ENCODE results near the gene BRSK2. TPM values are rescaled to one million over a fixed set of nuclear protein-coding genes. Genes with fewer than 3 reads are reported as not detected.

BRSK2 gene
- total RNA-seq, 1 donor from 2014 or later: 0.62 TPM

GRCh38 chr11:1402355-1403077, 12.8 kb downstream of the BRSK2 start:
- peaks cover 48% of the 10 kb centered on the region for H3K27me3 ChIP-seq (ENCODE audit: low read depth)
- no peaks in the 10 kb centered on the region for H3K4me1 ChIP-seq
- no peak overlapping the region for H3K27ac ChIP-seq
- H3K9me3 ChIP-seq: no peaks in the 10 kb centered on the region
- intact Hi-C loops (cut with DNase I): no loop called here
- ATAC-seq (no peak), DNase-seq (no peak)
- no peak for TF ChIP-seq CTCF (IDR thresholded peaks at IDR 0.05)
- H3K4me3 ChIP-seq: no peak overlapping the region
- no peaks in the 10 kb centered on the region for H3K36me3 ChIP-seq

GRCh38 chr11:1403078-1403620, 13.4 kb downstream of the BRSK2 start:
- no peaks in the 10 kb centered on the region for H3K36me3 ChIP-seq
- TF ChIP-seq CTCF (IDR thresholded peaks at IDR 0.05): no peak
- H3K4me3 ChIP-seq: no peak overlapping the region
- DNase-seq (no peak), ATAC-seq (no peak)
- no peaks in the 10 kb centered on the region for H3K4me1 ChIP-seq
- H3K27ac ChIP-seq: no peak overlapping the region
- intact Hi-C loops (cut with DNase I): no loop called here
- no peaks in the 10 kb centered on the region for H3K9me3 ChIP-seq
- H3K27me3 ChIP-seq (ENCODE audit: low read depth): peaks cover 42% of the 10 kb centered on the region

GRCh38 chr11:1403721-1404460, 14.2 kb downstream of the BRSK2 start:
- Histone ChIP-seq H3K4me3 (no peak overlapping the region), H3K36me3 (no peaks in the 10 kb centered on the region), H3K9me3 (no peaks in the 10 kb centered on the region), H3K27me3 (ENCODE audit: low read depth) (peaks cover 35% of the 10 kb centered on the region), H3K4me1 (no peaks in the 10 kb centered on the region), H3K27ac (no peak overlapping the region)
- no peak for TF ChIP-seq CTCF (IDR thresholded peaks at IDR 0.05)
- intact Hi-C loops (cut with DNase I): no loop called here
- ATAC-seq: no peak
- DNase-seq: no peak

- Histone ChIP-seq H3K4me3 (no peak overlapping the region), H3K27me3 (ENCODE audit: low read depth) (peaks cover 29% of the 10 kb centered on the region), H3K9me3 (no peaks in the 10 kb centered on the region), H3K4me1 (no peaks in the 10 kb centered on the region), H3K36me3 (no peaks in the 10 kb centered on the region), H3K27ac (no peak overlapping the region)
- DNase-seq: no peak
- intact Hi-C loops (cut with DNase I): no loop called here
- no peak for ATAC-seq
- TF ChIP-seq CTCF (IDR thresholded peaks at IDR 0.05): no peak
Measured at GRCh38 chr11:1404461-1405185, 14.9 kb downstream of the BRSK2 start.

GRCh38 chr11:1405186-1406020, 15.7 kb downstream of the BRSK2 start:
- no peak overlapping the region for H3K27ac ChIP-seq
- DNase-seq (no peak), ATAC-seq (no peak)
- intact Hi-C loops (cut with DNase I): no loop called here
- H3K27me3 ChIP-seq (ENCODE audit: low read depth): peaks cover 21% of the 10 kb centered on the region
- H3K36me3 ChIP-seq: no peaks in the 10 kb centered on the region
- no peak overlapping the region for H3K4me3 ChIP-seq
- TF ChIP-seq CTCF (IDR thresholded peaks at IDR 0.05): no peak
- no peaks in the 10 kb centered on the region for H3K4me1 ChIP-seq
- H3K9me3 ChIP-seq: no peaks in the 10 kb centered on the region
